NOMO-1 (cell line): Measurements from ENCODE around the gene CDH10.

ENCODE experiments used
- DNase-seq, 2 experiments: peaks; one replicate each; lab custom pipeline; 2025; ENCODE audit not compliant: unreplicated experiment in 2 of 2; lab: John Stamatoyannopoulos, UW

Gene CDH10

DNA sequence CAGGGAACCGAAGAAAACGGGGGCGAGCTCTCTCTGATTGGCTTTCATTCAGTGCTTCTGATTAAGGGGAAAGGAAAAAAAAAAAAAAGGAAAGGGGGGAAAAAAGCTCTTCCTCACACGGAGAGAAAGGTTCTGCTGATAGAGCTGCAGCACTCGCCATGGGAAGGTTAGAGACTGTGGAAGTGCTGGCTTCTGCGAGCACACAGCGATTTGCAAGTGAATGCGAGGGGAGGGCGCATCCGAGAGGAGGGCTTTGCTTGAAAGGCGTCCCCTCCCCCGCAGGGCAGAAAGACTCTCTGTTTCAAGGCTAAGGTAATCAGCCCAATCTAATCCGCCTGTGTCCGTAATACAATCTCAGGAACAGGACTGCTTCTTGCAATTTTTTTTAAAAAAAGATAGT lies at the start of gene CDH10:
Gene CDH10 (minus strand): TSS at position 218 of the 400 bp plus-strand sequence. CDS start 51,488 bp downstream, outside the sequence.
- peak; percentile 17 to 27 for DNase-seq

DNA sequence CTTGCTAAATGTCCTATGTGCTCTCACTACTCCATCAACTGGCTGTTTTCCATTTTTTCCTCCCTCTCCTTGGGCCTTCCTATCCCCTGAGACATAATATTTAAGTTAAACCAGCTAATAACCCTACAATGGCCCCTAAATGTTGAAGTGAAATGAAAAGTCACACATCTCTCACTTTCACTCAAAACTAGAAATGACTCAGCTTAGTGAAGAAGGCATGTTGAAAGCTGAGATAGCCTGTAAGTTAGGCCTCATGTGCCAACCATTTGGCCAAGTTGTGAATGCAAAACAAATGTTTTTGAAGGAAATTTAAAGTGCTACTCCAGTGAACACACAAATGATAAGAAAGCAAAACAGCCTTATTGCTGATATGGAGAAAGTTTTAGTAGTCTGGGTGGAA lies 48.8 kb upstream of the CDH10 start:
- DNase-seq = no peak

GRCh38 chr5:24691074-24691473 lies 46.3 kb upstream of the CDH10 start:
- DNase-seq = no peak

- no peak for DNase-seq
Measured at GRCh38 chr5:24681106-24681505, 36.3 kb upstream of the CDH10 start.

- no peak for DNase-seq
Measured at GRCh38 chr5:24668050-24668449, 23.3 kb upstream of the CDH10 start.

- no peak for DNase-seq
Measured at GRCh38 chr5:24649531-24649930, 4.8 kb upstream of the CDH10 start.

GRCh38 chr5:24646915-24647314 lies 2.1 kb upstream of the CDH10 start:
- no peak for DNase-seq

DNA sequence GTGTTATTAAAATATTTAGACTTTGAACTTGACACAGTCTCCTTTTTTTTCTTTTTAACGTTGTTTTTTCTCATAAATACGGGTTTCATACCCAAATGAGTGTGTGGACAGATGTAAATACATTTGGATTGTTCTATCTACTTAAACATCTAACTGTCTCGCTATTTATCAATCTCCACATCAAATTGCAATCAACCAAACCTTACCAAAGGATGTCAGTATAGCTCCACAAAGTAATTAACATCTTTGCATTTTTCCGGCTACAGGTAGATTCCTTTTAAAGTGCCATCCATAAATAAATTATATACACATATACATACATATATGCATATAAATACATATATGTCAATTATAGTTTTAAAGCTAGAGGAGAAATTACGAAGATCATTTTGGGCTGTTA lies 705 bp upstream of the CDH10 start:
- no peak for DNase-seq

DNA sequence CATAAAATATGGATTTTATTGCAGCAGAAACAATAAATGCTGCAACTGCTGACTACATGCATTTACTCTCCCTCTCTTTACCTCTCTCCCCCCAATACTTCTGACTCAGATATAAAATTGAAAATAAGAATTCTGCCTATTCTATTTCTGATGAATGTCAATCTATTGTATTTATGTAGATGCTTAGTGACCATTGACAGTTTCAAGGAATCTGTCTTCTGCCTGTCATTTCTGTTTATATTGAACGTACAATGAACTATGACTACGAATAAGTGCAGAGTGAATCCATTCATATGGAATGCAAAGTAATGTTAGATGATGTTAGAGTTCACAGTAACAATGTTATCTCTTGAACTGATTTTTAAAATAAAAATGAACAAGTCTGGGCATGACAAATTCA lies 898 bp downstream of the CDH10 start:
- no peak for DNase-seq

- DNase-seq = no peak
Measured at GRCh38 chr5:24643156-24643555, 1.6 kb downstream of the CDH10 start.

GRCh38 chr5:24642022-24642421 lies 2.8 kb downstream of the CDH10 start:
- DNase-seq = peak; percentile 13 to 77

DNA sequence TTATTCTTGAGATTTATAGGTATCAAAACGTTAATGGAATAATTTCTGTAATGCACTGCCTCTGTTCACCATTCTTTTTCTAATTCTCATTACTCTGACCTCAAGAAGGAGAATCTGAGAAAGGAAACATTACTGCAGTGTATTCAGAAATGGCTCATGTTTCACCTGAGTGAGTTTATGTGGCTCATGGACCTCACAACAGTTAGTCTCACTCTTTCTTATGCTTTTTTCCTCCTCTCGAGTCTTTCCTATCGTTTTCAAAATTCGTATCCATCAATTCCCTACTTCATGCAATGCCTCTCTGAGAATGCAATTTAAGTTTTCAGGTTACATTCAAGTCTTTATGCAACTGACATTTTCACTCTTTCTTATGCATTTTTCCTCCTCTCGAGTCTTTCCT lies 9.6 kb downstream of the CDH10 start:
- no peak for DNase-seq

DNA sequence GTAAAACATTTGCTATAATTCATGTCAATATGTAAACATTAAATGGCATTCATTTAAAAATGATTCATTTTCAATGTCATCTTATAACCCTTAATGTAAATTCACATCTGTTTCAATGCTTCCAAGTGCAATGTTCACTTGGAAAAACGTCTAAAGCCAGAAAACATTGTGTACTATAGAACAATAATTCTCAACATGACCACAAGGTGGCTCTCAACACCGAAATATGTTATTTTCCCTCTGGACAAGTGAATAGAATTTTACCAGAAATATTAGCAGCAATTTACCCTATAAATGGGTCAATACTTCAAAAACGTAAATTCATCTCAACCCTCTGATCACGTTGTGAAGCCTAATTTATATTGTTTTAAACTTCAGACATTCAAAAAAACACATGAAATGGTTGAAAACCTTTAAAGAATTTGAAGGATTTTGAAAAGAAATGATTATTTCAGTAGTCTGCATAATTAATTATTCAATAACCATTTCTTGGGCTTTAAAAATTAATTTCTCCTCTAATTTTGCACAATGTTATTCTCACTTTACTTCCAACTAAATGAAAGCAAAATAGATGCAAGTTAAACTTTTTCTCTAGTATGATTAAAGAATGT lies 11.0 kb downstream of the CDH10 start:
- DNase-seq = peak; percentile 18 to 65

- DNase-seq = no peak
Measured at GRCh38 chr5:24632353-24632752, 12.4 kb downstream of the CDH10 start.

DNA sequence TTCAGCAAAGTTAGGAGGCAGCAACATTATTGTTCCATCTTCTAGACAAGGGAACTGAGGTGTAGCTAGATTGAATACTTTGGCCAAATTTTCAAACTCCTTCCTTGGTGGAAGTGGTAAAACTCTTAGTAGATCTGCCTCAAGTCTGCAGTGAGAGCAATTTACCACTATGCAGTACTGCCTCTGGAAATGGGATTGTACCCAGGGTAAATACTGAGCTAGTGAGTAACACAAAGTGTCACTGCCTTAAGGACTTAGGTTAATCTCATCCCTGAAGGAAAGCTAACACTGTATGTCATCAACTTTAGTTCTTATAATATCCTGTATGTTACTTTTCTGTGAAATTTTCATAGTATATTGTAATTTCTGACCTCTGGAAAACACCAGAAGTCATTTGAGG lies 13.9 kb downstream of the CDH10 start:
- no peak for DNase-seq

DNA sequence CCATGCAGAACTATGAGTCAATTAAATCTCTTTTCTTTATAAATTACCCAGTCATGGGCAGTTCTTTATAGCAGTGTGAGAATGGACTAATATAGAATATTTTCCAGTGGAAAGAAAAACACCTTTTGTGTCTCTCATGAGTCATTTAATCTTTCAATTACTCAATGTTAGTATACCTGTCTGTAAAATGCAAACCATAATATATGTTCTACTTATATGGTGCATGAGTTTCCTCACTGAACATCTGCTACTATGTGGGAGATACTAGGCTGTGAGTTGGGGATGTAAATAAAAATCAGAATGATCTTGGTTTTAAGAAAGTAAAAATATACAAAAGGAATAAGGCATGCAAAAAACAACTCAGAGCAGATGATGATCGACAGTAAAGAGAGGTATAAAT lies 15.0 kb downstream of the CDH10 start:
- no peak for DNase-seq

DNA sequence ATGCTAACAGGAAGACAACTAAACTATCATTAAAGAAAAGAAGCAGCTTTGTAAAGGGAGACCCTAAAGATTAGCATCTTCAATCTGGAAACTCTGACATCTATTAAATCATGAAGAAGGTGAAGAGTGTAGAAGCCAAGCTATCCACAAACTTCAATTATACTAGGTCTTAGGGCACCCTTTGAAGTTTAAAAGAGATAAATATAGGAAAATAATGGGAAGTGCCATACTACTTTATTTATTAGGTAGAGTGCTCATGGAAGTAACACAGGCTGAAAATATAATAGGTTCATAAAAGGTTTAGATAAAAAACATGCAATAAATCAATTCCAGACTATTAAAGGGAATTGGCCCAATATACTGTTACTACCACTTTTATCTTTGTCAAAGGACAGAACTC lies 19.9 kb downstream of the CDH10 start:
- no peak for DNase-seq

- DNase-seq = no peak
Measured at GRCh38 chr5:24623624-24624023, 21.2 kb downstream of the CDH10 start.

- no peak for DNase-seq
Measured at GRCh38 chr5:24623031-24623430, 21.7 kb downstream of the CDH10 start.

DNA sequence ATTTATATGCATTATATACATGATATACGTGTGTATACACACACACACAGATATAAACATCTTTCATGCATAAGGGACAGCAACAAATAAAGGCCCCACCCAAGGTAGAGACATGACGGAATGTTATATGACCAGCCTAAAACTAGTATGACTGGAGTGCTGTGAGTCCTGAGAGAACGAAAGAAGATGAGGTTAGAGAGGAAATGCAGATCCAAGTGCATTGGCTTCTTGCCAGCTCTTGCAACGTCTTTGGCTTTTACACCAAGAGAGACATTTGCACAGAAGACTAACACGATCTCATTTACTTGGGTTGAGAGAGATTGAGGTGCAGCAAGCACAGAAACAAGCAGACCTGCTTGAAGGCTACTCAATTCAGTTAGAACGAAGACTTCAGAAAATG lies 23.0 kb downstream of the CDH10 start:
- peak; percentile 63 to 78 for DNase-seq

DNA sequence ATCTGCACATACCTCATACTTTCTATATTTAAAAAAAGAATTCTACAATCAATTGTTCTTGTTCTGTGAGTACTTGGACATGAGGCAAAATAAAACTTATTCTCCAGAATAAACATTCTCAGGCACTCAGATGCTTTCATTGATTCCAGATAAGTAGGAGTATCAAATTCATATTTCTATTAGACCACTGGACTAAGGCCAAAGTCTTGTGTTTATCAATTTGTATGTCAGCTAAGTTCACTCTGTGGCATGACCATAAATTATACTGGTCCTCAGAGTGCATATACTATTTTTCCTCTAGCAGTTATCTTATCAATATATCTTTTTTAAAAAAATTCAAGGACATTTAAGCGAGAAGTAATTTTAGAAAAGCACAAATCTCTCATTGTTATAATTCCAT lies 28.2 kb downstream of the CDH10 start:
- no peak for DNase-seq

GRCh38 chr5:24615159-24615558 lies 29.6 kb downstream of the CDH10 start:
- DNase-seq = no peak

DNA sequence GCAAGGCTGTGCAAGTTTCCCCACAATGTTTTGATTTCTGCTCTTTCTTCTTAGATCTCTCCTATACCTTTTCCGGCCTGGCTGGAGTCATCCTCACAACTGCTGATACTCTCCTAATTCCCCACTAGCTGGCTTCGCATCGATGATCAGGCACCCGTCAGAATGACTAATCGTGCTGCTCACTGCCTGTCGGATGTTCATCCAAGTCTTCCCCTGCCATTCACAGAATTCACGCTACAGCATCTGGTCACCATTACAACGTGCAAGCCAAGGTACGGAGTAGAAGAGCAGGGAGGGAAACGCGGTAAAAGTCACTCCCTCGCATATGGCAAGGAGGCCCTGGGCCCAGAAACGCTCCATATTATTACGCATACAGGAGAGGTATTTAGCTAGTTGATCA lies 35.1 kb downstream of the CDH10 start:
- DNase-seq = no peak
